ENCODE measurements around the gene RAPGEF4. TPM values are rescaled to one million over a fixed set of nuclear protein-coding genes. Genes with fewer than 3 reads are reported as not detected.

The RAPGEF4 gene
- total and polyA plus RNA-seq, 2 of the 8 experiments (the other 6 are each of a cell fraction or from before 2014, with no cell fraction given): 1.2 to 2.6 TPM

- TF ChIP-seq MAFK (IDR thresholded peaks at IDR 0.05; ENCODE audit: low read depth, low read length) (no peak), NRF1 (IDR thresholded peaks at IDR 0.05; ENCODE audit: low read depth, low read length) (no peak), SIX5 (IDR thresholded peaks at IDR 0.05; ENCODE audit: low read depth, low read length) (no peak), KDM4A (IDR thresholded peaks at IDR 0.05; ENCODE audit: low read depth, low read length, severe bottlenecking) (no peak), BACH1 (IDR thresholded peaks at IDR 0.05; ENCODE audit: low read length) (no peak), NANOG (IDR thresholded peaks at IDR 0.05; ENCODE audit: insufficient read depth, low read depth, low read length, poor library complexity, severe bottlenecking) (no peak)
Observed at GRCh38 chr2:172970660-172971059, 235.0 kb downstream of the RAPGEF4 start (continued).

Data from H1 (cell line).